ENCODE data around the gene C20orf141. TPM values are rescaled to one million over a fixed set of nuclear protein-coding genes. Genes with fewer than 3 reads are reported as not detected.
"Not testable (repeated sequence)": the region's sequence is repeated elsewhere in the genome, so short reads cannot be mapped to it uniquely, and the experiment has no call there.

The C20orf141 gene
- total and polyA plus RNA-seq, 4 donors, result not detected

- H3K27me3 ChIP-seq (ENCODE audit: control insufficient read depth, insufficient read depth, low read length), result peaks cover 28% of the 10 kb centered on the region
- WGBS (ENCODE audit: insufficient coverage), result 80% methylated on average over 6 of the region's 7 CpGs
- no peak for DNase-seq (ENCODE audit: low read depth in 4 of 6, low spot score in 6 of 6)
These were observed 3.3 kb downstream of the C20orf141 start for GRCh38 chr20:2817891-2818595.

GRCh38 chr20:2820084-2820895 lies 5.5 kb downstream of the C20orf141 start:
- no peak overlapping the region for H3K27ac ChIP-seq (ENCODE audit: low read depth, low read length)
- no peak for DNase-seq (ENCODE audit: low read depth in 4 of 6, low spot score in 6 of 6)
- H3K36me3 ChIP-seq (ENCODE audit: control insufficient read depth, insufficient read depth, low read length), result no peaks in the 10 kb centered on the region
- 14% methylated on average over 27 of the region's 32 CpGs for WGBS (ENCODE audit: insufficient coverage)
- H3K4me1 ChIP-seq (ENCODE audit: control insufficient read depth, insufficient read depth, low read length), result peaks cover 9% of the 10 kb centered on the region
- no peak overlapping the region for H3K4me3 ChIP-seq (ENCODE audit: low read depth, low read length)
- peaks cover 28% of the 10 kb centered on the region for H3K27me3 ChIP-seq (ENCODE audit: control insufficient read depth, insufficient read depth, low read length)
- no peaks in the 10 kb centered on the region for H3K9me3 ChIP-seq (ENCODE audit: control insufficient read depth, insufficient read depth, low read length)

More at GRCh38 chr20:2817891-2818595, 3.3 kb downstream of the C20orf141 start:
- Histone ChIP-seq H3K36me3 (ENCODE audit: control insufficient read depth, insufficient read depth, low read length) (no peaks in the 10 kb centered on the region), H3K4me3 (ENCODE audit: low read depth, low read length) (no peak overlapping the region), H3K27ac (ENCODE audit: low read depth, low read length) (no peak overlapping the region), H3K9me3 (ENCODE audit: control insufficient read depth, insufficient read depth, low read length) (no peaks in the 10 kb centered on the region), H3K4me1 (ENCODE audit: control insufficient read depth, insufficient read depth, low read length) (peaks cover 9% of the 10 kb centered on the region)

- H3K27me3 ChIP-seq (ENCODE audit: control insufficient read depth, insufficient read depth, low read length), result peaks cover 33% of the 10 kb centered on the region
- H3K4me1 ChIP-seq (ENCODE audit: control insufficient read depth, insufficient read depth, low read length), result peaks cover 9% of the 10 kb centered on the region
- H3K9me3 ChIP-seq (ENCODE audit: control insufficient read depth, insufficient read depth, low read length), result no peaks in the 10 kb centered on the region
- no peaks in the 10 kb centered on the region for H3K36me3 ChIP-seq (ENCODE audit: control insufficient read depth, insufficient read depth, low read length)
- 5% methylated on average over 65 of the region's 68 CpGs for WGBS (ENCODE audit: insufficient coverage)
- no peak for DNase-seq (ENCODE audit: low read depth in 4 of 6, low spot score in 6 of 6)
- H3K27ac ChIP-seq (ENCODE audit: low read depth, low read length), result no peak overlapping the region
- no peak overlapping the region for H3K4me3 ChIP-seq (ENCODE audit: low read depth, low read length)
These were observed 6.4 kb downstream of the C20orf141 start for GRCh38 chr20:2820896-2821869.

GRCh38 chr20:2822073-2822472 lies 7.3 kb downstream of the C20orf141 start:
- Histone ChIP-seq H3K4me1 (ENCODE audit: control insufficient read depth, insufficient read depth, low read length) (peaks cover 9% of the 10 kb centered on the region), H3K9me3 (ENCODE audit: control insufficient read depth, insufficient read depth, low read length) (no peaks in the 10 kb centered on the region), H3K27me3 (ENCODE audit: control insufficient read depth, insufficient read depth, low read length) (peaks cover 39% of the 10 kb centered on the region), H3K36me3 (ENCODE audit: control insufficient read depth, insufficient read depth, low read length) (no peaks in the 10 kb centered on the region), H3K4me3 (ENCODE audit: low read depth, low read length) (no peak overlapping the region), H3K27ac (ENCODE audit: low read depth, low read length) (no peak overlapping the region)
- no peak for DNase-seq (ENCODE audit: low read depth in 4 of 6, low spot score in 6 of 6)
- WGBS (ENCODE audit: insufficient coverage), result no CpG with 5 or more reads among the region's 5 CpGs

- no CpG with 5 or more reads among the region's 2 CpGs for WGBS (ENCODE audit: insufficient coverage)
- peaks cover 4% of the 10 kb centered on the region for H3K4me1 ChIP-seq (ENCODE audit: control insufficient read depth, insufficient read depth, low read length)
- H3K27me3 ChIP-seq (ENCODE audit: control insufficient read depth, insufficient read depth, low read length), result peaks cover 30% of the 10 kb centered on the region
- H3K27ac ChIP-seq (ENCODE audit: low read depth, low read length), result no peak overlapping the region
- no peak overlapping the region for H3K4me3 ChIP-seq (ENCODE audit: low read depth, low read length)
- no peaks in the 10 kb centered on the region for H3K36me3 ChIP-seq (ENCODE audit: control insufficient read depth, insufficient read depth, low read length)
- no peak for DNase-seq (ENCODE audit: low read depth in 4 of 6, low spot score in 6 of 6)
- H3K9me3 ChIP-seq (ENCODE audit: control insufficient read depth, insufficient read depth, low read length), result no peaks in the 10 kb centered on the region
These were observed 11.0 kb downstream of the C20orf141 start for GRCh38 chr20:2825761-2826160.

GRCh38 chr20:2826655-2827054 lies 11.9 kb downstream of the C20orf141 start:
- Histone ChIP-seq H3K27me3 (ENCODE audit: control insufficient read depth, insufficient read depth, low read length) (peaks cover 22% of the 10 kb centered on the region), H3K9me3 (ENCODE audit: control insufficient read depth, insufficient read depth, low read length) (no peaks in the 10 kb centered on the region), H3K36me3 (ENCODE audit: control insufficient read depth, insufficient read depth, low read length) (no peaks in the 10 kb centered on the region), H3K4me1 (ENCODE audit: control insufficient read depth, insufficient read depth, low read length) (no peaks in the 10 kb centered on the region), H3K27ac (ENCODE audit: low read depth, low read length) (no peak overlapping the region), H3K4me3 (ENCODE audit: low read depth, low read length) (no peak overlapping the region)
- WGBS (ENCODE audit: insufficient coverage), result no CpG with 5 or more reads among the region's 4 CpGs
- no peak for DNase-seq (ENCODE audit: low read depth in 4 of 6, low spot score in 6 of 6)

- H3K4me3 ChIP-seq (ENCODE audit: low read depth, low read length), result no peak overlapping the region
- 66% methylated on average over 3 of the region's 6 CpGs for WGBS (ENCODE audit: insufficient coverage)
- no peak overlapping the region for H3K27ac ChIP-seq (ENCODE audit: low read depth, low read length)
- H3K9me3 ChIP-seq (ENCODE audit: control insufficient read depth, insufficient read depth, low read length), result no peaks in the 10 kb centered on the region
- no peaks in the 10 kb centered on the region for H3K4me1 ChIP-seq (ENCODE audit: control insufficient read depth, insufficient read depth, low read length)
- DNase-seq (ENCODE audit: low read depth in 4 of 6, low spot score in 6 of 6), result no peak
- peaks cover 16% of the 10 kb centered on the region for H3K27me3 ChIP-seq (ENCODE audit: control insufficient read depth, insufficient read depth, low read length)
- no peaks in the 10 kb centered on the region for H3K36me3 ChIP-seq (ENCODE audit: control insufficient read depth, insufficient read depth, low read length)
These were observed 14.6 kb downstream of the C20orf141 start for GRCh38 chr20:2829376-2829775.

- not testable (repeated sequence) for H3K9me3 ChIP-seq (ENCODE audit: control insufficient read depth, insufficient read depth, low read length); H3K27ac ChIP-seq (ENCODE audit: low read depth, low read length); H3K4me1 ChIP-seq (ENCODE audit: control insufficient read depth, insufficient read depth, low read length); H3K36me3 ChIP-seq (ENCODE audit: control insufficient read depth, insufficient read depth, low read length); H3K4me3 ChIP-seq (ENCODE audit: low read depth, low read length); DNase-seq (ENCODE audit: low read depth in 4 of 6, low spot score in 6 of 6)
- H3K27me3 ChIP-seq (ENCODE audit: control insufficient read depth, insufficient read depth, low read length), result peaks cover 11% of the 10 kb centered on the region
- 96% methylated on average over 4 of the region's 7 CpGs for WGBS (ENCODE audit: insufficient coverage)
These were observed 16.4 kb downstream of the C20orf141 start for GRCh38 chr20:2831206-2831605.

GRCh38 chr20:2833761-2834160 lies 19.0 kb downstream of the C20orf141 start:
- Histone ChIP-seq H3K27ac (ENCODE audit: low read depth, low read length) (no peak overlapping the region), H3K4me1 (ENCODE audit: control insufficient read depth, insufficient read depth, low read length) (peaks cover 3% of the 10 kb centered on the region), H3K9me3 (ENCODE audit: control insufficient read depth, insufficient read depth, low read length) (no peaks in the 10 kb centered on the region), H3K36me3 (ENCODE audit: control insufficient read depth, insufficient read depth, low read length) (peaks cover 23% of the 10 kb centered on the region), H3K27me3 (ENCODE audit: control insufficient read depth, insufficient read depth, low read length) (no peaks in the 10 kb centered on the region), H3K4me3 (ENCODE audit: low read depth, low read length) (no peak overlapping the region)
- no CpG with 5 or more reads among the region's 1 CpG for WGBS (ENCODE audit: insufficient coverage)
- DNase-seq (ENCODE audit: low read depth in 4 of 6, low spot score in 6 of 6), result no peak
